ENCODE data around the gene UXS1. TPM values are rescaled to one million over a fixed set of nuclear protein-coding genes. Genes with fewer than 3 reads are reported as not detected.

The UXS1 gene
- total and polyA plus RNA-seq, 2 donors (not counting 3 experiments of a cell fraction or from before 2014, with no cell fraction given) = 34.2 to 43.2 TPM

DNA sequence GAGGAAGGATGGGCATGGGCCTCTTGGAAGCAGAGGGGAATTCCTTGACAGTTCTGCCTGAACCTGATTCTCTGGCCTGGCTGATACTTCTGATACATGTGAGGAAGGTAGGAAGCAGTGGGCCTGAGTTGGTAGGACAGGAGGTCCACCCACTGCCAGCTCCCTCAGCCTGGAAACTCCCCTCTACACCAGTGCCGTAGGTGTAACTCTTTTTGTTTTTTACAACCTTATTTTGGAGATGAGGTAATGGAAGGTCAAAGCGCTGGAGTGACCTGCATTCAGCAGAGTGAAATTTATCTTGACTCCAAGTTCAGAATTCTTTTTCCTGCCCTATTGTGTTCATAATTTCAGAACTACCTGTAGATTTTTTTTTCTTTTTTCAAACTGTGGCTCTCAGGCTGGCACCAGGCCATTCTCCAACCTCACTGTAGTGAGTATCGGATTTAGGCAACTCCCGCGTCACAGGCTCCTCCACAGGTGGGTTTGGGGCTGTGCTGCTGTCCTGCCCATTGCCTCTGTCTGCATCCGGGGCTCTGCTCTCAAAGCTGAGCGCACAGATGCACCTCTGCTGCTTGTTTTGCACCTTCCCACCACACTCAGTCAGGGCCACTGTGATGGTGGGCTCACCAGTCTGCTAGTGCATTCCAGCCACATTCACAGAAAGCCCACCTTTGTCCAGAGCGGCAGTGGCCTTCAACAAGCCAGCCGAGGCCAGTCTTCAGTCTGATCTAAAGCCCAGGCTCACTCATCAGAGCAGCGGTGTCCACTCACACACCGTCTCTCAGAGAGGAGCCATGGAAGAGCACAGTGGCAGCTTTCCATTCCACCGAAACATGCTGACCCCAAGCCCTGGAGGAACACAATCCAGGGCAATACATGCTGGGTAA lies 87.2 kb downstream of the UXS1 start:
- POLR2A ChIA-PET = no interaction called here
- H3K36me3 ChIP-seq (ENCODE audit: control insufficient read depth in 2 of 2, extremely low read depth in 1 of 2, insufficient read depth in 2 of 2, low read length in 2 of 2) = no peaks in the 10 kb centered on the region
- no TSS peak for BruUV-seq (replicated peaks)
- no peaks in the 10 kb centered on the region for H3K27me3 ChIP-seq (ENCODE audit: control insufficient read depth in 2 of 2, insufficient read depth in 2 of 2, low read length in 2 of 2)
- no peak overlapping the region for H3K9ac ChIP-seq (replicated peaks; ENCODE audit: extremely low read depth, insufficient read depth, low read length)
- H3K27ac ChIP-seq (ENCODE audit: insufficient read depth, low read depth, low read length) = no peak overlapping the region
- TF ChIP-seq, protein P1, sequence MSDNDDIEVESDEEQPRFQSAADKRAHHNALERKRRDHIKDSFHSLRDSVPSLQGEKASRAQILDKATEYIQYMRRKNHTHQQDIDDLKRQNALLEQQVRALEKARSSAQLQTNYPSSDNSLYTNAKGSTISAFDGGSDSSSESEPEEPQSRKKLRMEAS (IDR thresholded peaks at IDR 0.05; ENCODE audit: insufficient read depth, insufficient read length) = no peak
- TF ChIP-seq JUN (IDR thresholded peaks at IDR 0.05; ENCODE audit: borderline replicate concordance, insufficient read depth, insufficient read length, low read depth) (no peak), MYC (IDR thresholded peaks at IDR 0.05; ENCODE audit: low read depth, low read length) (no peak), EZH2 (IDR thresholded peaks at IDR 0.05; ENCODE audit: borderline replicate concordance, low read depth, low read length, severe bottlenecking) (no peak), POLR2A (IDR thresholded peaks at IDR 0.05; ENCODE audit: low read depth, low read length) (no peak), FOS (IDR thresholded peaks at IDR 0.05; ENCODE audit: borderline replicate concordance, insufficient read depth, low read length) (no peak), POLR2AphosphoS5 (IDR thresholded peaks at IDR 0.05; ENCODE audit: insufficient read depth, low read depth, low read length) (no peak), GATA2 (IDR thresholded peaks at IDR 0.05; ENCODE audit: insufficient read depth, insufficient read length, low read depth, low read length) (no peak)
- TF ChIP-seq, protein P2, sequence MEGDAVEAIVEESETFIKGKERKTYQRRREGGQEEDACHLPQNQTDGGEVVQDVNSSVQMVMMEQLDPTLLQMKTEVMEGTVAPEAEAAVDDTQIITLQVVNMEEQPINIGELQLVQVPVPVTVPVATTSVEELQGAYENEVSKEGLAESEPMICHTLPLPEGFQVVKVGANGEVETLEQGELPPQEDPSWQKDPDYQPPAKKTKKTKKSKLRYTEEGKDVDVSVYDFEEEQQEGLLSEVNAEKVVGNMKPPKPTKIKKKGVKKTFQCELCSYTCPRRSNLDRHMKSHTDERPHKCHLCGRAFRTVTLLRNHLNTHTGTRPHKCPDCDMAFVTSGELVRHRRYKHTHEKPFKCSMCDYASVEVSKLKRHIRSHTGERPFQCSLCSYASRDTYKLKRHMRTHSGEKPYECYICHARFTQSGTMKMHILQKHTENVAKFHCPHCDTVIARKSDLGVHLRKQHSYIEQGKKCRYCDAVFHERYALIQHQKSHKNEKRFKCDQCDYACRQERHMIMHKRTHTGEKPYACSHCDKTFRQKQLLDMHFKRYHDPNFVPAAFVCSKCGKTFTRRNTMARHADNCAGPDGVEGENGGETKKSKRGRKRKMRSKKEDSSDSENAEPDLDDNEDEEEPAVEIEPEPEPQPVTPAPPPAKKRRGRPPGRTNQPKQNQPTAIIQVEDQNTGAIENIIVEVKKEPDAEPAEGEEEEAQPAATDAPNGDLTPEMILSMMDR (IDR thresholded peaks at IDR 0.05; ENCODE audit: extremely low read depth in 1 of 2, insufficient read depth in 1 of 2, low read depth in 1 of 2, low read length in 2 of 2) = no peak
- H2AFZ ChIP-seq (ENCODE audit: low read depth, low read length) = no peak overlapping the region
- intact Hi-C loops (cut with micrococcal nuclease) (no loop called here), dilution Hi-C loops (cut with MboI; ENCODE audit: extremely low pct_ligation_motif_present, low sequenced_read_pairs) (no loop called here)
- DNase-seq (ENCODE audit: low read depth, low spot score) = no peak
- no peaks in the 10 kb centered on the region for H4K20me1 ChIP-seq (replicated peaks; ENCODE audit: control insufficient read depth, extremely low read depth, insufficient read depth, low read length)
- CTCF ChIA-PET = no interaction called here
- H3K79me2 ChIP-seq (ENCODE audit: control insufficient read depth, insufficient read depth, low read length) = no peaks in the 10 kb centered on the region
- no peaks in the 10 kb centered on the region for H3K9me1 ChIP-seq (replicated peaks; ENCODE audit: control insufficient read depth, extremely low read depth, insufficient read depth, low read length)
- no peaks in the 10 kb centered on the region for H3K9me3 ChIP-seq (replicated peaks; ENCODE audit: control insufficient read depth, insufficient read depth, low read length)
- no peaks in the 10 kb centered on the region for H3K4me1 ChIP-seq (ENCODE audit: control insufficient read depth, extremely low read depth, insufficient read depth, low read length)
- no peak overlapping the region for H3K4me2 ChIP-seq (ENCODE audit: insufficient read depth, low read length)
- no peak for FAIRE-seq
- H3K4me3 ChIP-seq (replicated peaks in 1 of 3; ENCODE audit: insufficient read depth in 1 of 3, low read depth in 1 of 3, low read length in 3 of 3) = no peak overlapping the region
